GM18951 (cell line): ENCODE data around the gene ITPRID2.

Experiments
- POLR2A ChIP-seq: IDR thresholded peaks from 4 replicates; pipeline ENCODE4 v1.6.1; 2011; ENCODE audit warnings: mild to moderate bottlenecking; ENCODE audit not compliant: insufficient read length, insufficient read depth; ENCODE audit errors: extremely low read depth
- in situ Hi-C: fragments of 300-500 bp; cut with MboI; formaldehyde crosslinking; loops from one replicate; pipeline ENCODE4 v1.12.0; 2022; ENCODE audit warnings: low sequenced_read_pairs, mixed read lengths, inconsistent platforms; ENCODE audit not compliant: unreplicated experiment

The ITPRID2 gene

DNA sequence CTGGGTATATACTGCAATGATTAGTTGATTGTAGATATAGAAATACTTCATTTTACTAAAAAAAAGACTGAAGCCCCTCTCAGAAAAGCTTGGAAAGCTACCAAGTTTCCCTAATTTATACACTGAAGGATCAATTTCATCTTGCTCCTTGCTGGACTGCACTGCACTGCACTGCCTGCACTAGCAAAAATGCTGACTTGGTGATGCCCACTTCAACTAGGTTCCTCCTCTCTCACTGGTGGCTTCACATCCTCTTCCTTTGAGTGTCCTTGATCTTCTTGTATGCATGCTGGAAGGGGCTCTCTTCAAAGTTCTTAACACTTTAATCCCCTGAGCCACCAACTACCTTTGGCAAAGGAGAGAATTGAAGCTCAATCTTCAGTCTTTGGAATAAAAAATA is 31.7 kb upstream of the ITPRID2 start:
- in situ Hi-C loops = no loop called here
- TF ChIP-seq POLR2A = no peak

DNA sequence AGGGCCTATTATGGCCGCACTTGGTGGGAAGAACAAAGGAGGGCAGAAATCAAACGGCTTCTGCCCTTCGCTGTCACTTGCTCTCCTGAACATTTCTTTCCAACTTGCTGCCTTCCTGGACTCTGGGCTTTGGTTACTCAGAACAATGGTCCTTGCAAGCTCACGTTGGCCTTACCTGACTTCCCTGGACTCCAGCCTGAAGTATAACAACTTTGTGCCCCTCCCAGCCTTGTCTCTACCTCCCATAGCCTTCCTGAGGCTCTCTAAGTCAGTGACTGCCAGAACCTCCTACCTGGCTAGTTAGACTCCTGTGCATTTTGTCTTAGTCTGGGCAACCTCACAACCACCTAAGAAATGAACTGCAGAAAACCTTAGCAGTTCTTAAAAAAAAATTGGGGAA is 30.2 kb upstream of the ITPRID2 start:
- in situ Hi-C loops = no loop called here
- no peak for TF ChIP-seq POLR2A

DNA sequence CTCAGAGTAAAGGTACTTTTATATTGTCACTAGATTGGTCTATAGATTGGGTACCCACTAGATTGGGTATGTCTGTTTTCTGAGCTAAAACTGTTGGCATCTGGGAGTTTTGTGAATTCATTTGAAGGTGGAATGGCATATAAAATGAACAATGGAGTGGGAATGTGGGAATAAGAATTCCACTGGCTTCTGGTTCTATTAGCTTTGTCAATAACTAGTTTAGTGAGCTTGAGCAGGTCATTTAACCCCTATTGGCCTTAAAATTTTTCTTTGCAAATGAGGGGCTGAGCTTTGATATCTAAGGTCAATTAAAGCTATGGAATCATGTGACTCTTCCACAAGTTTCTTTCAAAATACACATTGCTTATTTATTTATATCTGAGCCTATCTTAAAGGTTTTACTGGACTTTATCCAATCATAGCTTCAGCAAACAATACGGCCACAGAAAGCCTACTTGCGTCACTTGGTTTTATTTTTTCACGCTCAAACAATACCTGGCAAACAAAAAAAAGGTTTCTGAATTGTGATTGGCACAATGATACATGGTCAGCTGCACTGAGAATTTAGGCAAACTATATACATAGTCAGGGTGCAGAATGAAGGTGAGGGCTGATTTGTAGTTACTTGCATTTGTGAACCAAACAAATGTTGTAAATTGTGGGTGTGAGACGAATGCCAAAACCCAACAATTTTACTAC is 28.8 kb upstream of the ITPRID2 start:
- in situ Hi-C loops = no loop called here

GRCh38 chr2:181872178-181872577 is 19.4 kb upstream of the ITPRID2 start:
- TF ChIP-seq POLR2A = no peak
- in situ Hi-C loops = no loop called here

More for the DNA sequence above, 28.8 kb upstream of the ITPRID2 start:
- no peak for TF ChIP-seq POLR2A

- in situ Hi-C loops = no loop called here
- TF ChIP-seq POLR2A = no peak
Measured at GRCh38 chr2:181876614-181877063, 14.9 kb upstream of the ITPRID2 start.

- no peak for TF ChIP-seq POLR2A
- in situ Hi-C loops = no loop called here
Measured at GRCh38 chr2:181877181-181877664, 14.3 kb upstream of the ITPRID2 start.

DNA sequence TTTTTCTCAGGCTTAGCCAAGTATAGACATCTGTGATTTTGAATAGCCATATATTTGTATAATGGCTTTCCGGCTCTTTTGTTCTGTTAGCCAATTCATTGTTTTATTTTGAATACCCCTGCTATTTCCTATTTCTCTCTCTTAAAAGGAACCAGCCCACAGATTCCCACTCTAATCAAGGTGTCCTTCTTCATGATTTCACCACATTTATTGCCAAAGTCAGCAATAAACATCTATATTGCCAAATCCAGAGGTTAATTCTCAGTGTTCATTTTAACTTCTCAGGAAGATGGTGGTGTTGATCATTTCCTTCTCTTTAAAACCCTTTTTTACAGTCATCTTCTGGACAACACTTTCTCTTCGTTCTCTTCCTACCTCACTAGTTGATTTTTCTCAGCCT is 13.1 kb upstream of the ITPRID2 start:
- in situ Hi-C loops = no loop called here
- no peak for TF ChIP-seq POLR2A

GRCh38 chr2:181879295-181879694 is 12.2 kb upstream of the ITPRID2 start:
- TF ChIP-seq POLR2A = no peak
- in situ Hi-C loops = no loop called here

DNA sequence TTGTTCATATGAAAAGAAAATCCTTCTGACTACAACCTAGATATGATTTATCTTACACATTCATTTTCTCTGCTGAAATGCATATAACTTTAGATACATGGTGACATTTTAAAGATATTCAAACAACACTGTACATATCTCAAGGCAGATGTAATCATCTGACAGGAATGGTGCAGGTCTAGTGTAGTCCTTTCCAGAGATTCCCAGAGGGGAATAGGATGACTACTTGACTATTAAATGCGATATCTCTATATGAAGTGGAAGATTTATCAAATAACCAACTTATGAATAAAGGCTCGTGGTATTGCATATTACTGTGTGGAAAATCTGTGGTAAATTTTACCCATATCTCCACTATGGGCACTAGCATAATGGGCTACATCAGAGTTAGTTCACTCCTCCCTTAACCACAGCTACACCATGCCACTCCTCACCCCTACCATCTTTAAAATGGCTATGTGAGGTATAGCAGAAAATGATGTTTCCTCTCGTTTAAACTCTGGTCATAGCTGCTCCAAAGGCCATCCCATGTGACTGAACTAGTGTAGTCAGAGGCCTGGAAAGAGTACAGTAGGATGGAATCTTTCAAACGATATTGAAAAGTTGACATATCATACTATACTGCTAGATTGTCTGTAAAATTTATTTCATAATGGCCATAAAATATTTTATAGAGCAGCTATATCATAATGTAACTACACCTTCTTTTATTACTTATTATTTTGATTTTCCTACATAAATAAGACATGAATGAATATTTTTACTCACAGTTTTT is 9.1 kb upstream of the ITPRID2 start:
- in situ Hi-C loops = no loop called here
- no peak for TF ChIP-seq POLR2A

GRCh38 chr2:181884601-181885000 is 6.9 kb upstream of the ITPRID2 start:
- TF ChIP-seq POLR2A = no peak
- in situ Hi-C loops = no loop called here

DNA sequence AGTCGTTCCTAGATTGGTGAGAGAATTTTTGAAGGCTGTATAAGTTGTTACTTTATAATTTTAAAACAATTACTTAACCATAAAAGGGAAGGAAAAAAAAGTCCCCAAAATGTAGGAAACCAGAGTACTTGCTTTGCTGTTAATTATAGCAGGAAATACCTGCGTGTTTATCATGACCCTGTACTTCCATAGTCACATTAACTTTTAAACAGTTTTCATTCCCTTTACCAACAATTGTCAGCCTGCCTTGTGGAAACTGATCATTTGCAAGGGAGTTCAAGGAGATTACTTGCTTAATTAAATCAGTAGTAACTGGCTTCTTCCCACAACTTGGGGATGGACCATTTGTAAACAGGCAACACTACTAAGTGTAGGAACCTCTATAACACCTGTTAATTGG is 6.4 kb upstream of the ITPRID2 start:
- TF ChIP-seq POLR2A = no peak
- in situ Hi-C loops = no loop called here

DNA sequence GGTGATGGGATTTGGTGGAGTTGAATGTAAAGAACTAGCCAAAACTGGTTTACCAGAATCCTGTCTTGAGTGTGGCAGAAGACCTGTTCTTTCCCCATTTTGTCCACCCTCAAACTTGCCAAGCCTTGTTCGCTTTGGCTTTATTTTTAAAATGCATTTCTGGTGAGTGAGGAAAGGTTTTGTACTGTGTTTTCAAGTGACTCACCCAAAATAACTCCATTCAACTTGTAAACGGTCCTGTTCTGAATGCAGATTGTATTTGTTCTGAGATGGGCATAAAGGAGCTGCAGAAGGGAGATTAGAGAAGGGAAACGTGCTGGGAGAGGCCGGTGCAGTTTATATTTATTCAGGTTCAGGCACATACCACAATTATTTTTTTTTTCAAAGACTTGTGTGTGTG is 5.3 kb upstream of the ITPRID2 start:
- in situ Hi-C loops = no loop called here
- no peak for TF ChIP-seq POLR2A

DNA sequence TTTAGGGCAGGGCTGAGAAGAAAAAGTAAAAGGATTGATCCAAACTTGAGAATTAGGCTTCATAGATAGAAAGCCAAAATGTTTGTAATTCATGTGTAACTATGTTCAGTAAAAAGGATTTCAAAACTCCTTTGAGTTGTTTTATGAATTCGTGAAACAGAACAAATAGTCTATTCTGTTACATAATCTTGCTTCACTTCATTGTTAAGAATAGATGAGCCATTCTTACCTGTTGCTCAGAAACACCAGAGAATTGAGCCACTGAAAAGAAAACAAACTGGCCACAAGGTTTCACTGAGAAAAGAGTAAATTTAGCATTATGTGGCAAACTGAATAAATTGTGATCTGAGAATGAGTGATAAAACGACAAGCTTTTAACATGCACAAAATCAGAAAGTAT is 4.5 kb upstream of the ITPRID2 start:
- in situ Hi-C loops = no loop called here
- TF ChIP-seq POLR2A = no peak

- in situ Hi-C loops = no loop called here
- no peak for TF ChIP-seq POLR2A
Measured at GRCh38 chr2:181889776-181890175, 1.8 kb upstream of the ITPRID2 start.
